Stomach (tissue), 4 donors: ENCODE measurements around the gene CA7.

ENCODE experiments used
- CTCF ChIP-seq, 7 experiments: fragments of 450-650 bp in 4 of 7; fragments of 200-600 bp in 3 of 7; sonication (generic) in 3 of 7; IDR thresholded peaks; one replicate each; pipeline ENCODE4 v1.5.1; 2016 to 2019; ENCODE audit warnings: antibody characterized with exemption in 7 of 7, control low read depth in 2 of 7, mild to moderate bottlenecking in 1 of 7
- POLR2A ChIP-seq, 4 donors: fragments of 450-650 bp; IDR thresholded peaks; one replicate each; pipeline ENCODE4 v1.6.1; 2016; ENCODE audit warnings: antibody characterized with exemption in 4 of 4, control low read depth in 2 of 4, mild to moderate bottlenecking in 1 of 4, moderate library complexity in 1 of 4
- POLR2AphosphoS5 ChIP-seq, 3 donors: sonication (generic); formaldehyde crosslinking; IDR thresholded peaks; one replicate each; pipeline ENCODE4 v1.6.1; 2016; ENCODE audit warnings: antibody characterized with exemption in 3 of 3

- no peak for TF ChIP-seq POLR2AphosphoS5 (IDR thresholded peaks at IDR 0.05)
- no peak for TF ChIP-seq POLR2A (IDR thresholded peaks at IDR 0.05)
- no peak for TF ChIP-seq CTCF (IDR thresholded peaks at IDR 0.05)
Measured at GRCh38 chr16:66901626-66902025, 57.4 kb downstream of the CA7 start.
